ENCODE measurements around the gene KRT78. TPM values are rescaled to one million over a fixed set of nuclear protein-coding genes. Genes with fewer than 3 reads are reported as not detected.

Gene KRT78
- total RNA-seq, 1 experiment from 2014 or later = not detected

Other genes with a start within 250 kb of the KRT78 start
- not detected in 2 replicates for gene KRT72, start 247.5 kb downstream of the KRT78 start, total RNA-seq (2014; rRNA removed)
- gene KRT73, start 230.4 kb downstream of the KRT78 start, total RNA-seq (2014; rRNA removed) = not detected in 2 replicates
- gene KRT2, start 196.8 kb downstream of the KRT78 start, total RNA-seq (2014; rRNA removed) = not detected in 2 replicates
- gene KRT1, start 168.6 kb downstream of the KRT78 start, total RNA-seq (2014; rRNA removed) = not detected in 2 replicates
- not detected in 2 replicates for gene KRT77, start 145.5 kb downstream of the KRT78 start, total RNA-seq (2014; rRNA removed)
- not detected in 2 replicates for gene KRT76, start 71.6 kb downstream of the KRT78 start, total RNA-seq (2014; rRNA removed)
- not detected in 2 replicates for gene KRT3, start 52.9 kb downstream of the KRT78 start, total RNA-seq (2014; rRNA removed)
- gene KRT4, start 34.9 kb downstream of the KRT78 start, total RNA-seq (2014; rRNA removed) = not detected in 2 replicates
- not detected in 2 replicates for gene KRT79, start 14.7 kb downstream of the KRT78 start, total RNA-seq (2014; rRNA removed)
- gene KRT8, start 56.1 kb upstream of the KRT78 start, total RNA-seq (2014; rRNA removed) = 0.83 TPM in 1 of 2 replicates, not detected in the other
- 0.52 and 0.77 TPM in 2 replicates for gene KRT18, start 100.1 kb upstream of the KRT78 start, total RNA-seq (2014; rRNA removed)
- 468 and 479 TPM in 2 replicates for gene EIF4B, start 157.5 kb upstream of the KRT78 start, total RNA-seq (2014; rRNA removed)
- 79.6 and 95.7 TPM in 2 replicates for gene TNS2, start 201.1 kb upstream of the KRT78 start, total RNA-seq (2014; rRNA removed)
- 20.0 and 21.9 TPM in 2 replicates for gene SPRYD3, start 230.4 kb upstream of the KRT78 start, total RNA-seq (2014; rRNA removed)
- gene IGFBP6, start 248.7 kb upstream of the KRT78 start, total RNA-seq (2014; rRNA removed) = 178 and 231 TPM in 2 replicates

Data from LHCN-M2 (cell line).